ENCODE measurements around the gene STXBP6. TPM values are rescaled to one million over a fixed set of nuclear protein-coding genes. Genes with fewer than 3 reads are reported as not detected.
A peak's percentile ranks its signal among the peaks of the same experiment; 100 is the strongest.

STXBP6 gene
- total RNA-seq, 1 experiment from 2014 or later, result 6.4 TPM

GRCh38 chr14:25044106-25044698, 5.7 kb downstream of the STXBP6 start:
- H3K27ac ChIP-seq, result no peak overlapping the region
- no peak overlapping the region for H3K4me3 ChIP-seq
- H3K27me3 ChIP-seq (replicated peaks), result peaks cover 19% of the 10 kb centered on the region
- H3K36me3 ChIP-seq, result no peaks in the 10 kb centered on the region
- H3K4me1 ChIP-seq (replicated peaks), result no peaks in the 10 kb centered on the region; the same call in 1 of the 2 replicates
- no peak for DNase-seq (ENCODE audit: low read depth in 1 of 2, low spot score in 2 of 2)
- no peaks in the 10 kb centered on the region for H3K9me3 ChIP-seq (replicated peaks)

DNA sequence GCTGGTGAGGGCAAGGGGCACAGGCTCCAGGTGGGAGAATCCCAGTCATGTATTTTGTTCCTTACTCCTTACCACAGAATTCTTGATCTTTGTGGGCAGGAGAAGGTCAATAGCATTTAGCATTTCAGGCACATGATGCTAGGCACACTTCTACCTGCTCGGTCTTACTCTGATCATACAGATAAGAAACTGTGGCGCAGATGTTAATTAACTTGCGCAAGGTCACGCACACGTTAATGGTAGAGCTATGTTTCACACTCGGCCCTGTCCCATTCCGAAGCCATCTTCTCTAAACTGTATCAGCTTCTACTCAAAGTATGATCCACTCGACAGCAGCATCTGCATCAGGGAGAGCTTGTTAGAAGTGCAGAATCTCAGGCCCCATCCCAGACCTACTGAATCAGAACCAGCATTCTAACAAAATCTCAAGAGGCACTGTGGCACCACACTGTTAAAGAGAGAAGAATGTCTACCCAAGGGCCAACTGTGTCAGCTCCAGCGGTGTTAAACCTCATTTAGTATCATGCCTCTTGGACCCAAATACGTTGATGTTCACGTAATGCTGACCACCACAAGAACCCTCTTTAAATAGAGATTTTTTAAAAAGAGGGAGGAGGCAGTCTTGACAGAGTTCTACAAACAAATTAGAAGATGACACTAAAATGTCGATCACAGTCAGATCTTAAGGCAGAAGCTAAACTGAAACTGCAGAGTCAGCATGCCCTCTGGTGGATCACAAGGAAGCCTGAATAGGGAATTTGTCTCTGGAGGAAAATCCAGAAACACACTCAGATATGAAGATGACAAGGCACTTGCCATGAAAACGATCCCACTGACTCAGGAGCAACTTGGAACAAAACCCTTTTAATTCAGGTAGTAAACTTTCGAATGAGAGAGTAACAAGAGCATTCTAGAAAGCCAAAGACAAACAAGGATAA, 7.3 kb downstream of the STXBP6 start:
- Histone ChIP-seq H3K27ac (no peak overlapping the region), H3K36me3 (no peaks in the 10 kb centered on the region), H3K4me3 (no peak overlapping the region), H3K9me3 (replicated peaks) (no peaks in the 10 kb centered on the region), H3K4me1 (replicated peaks) (no peaks in the 10 kb centered on the region), H3K27me3 (replicated peaks) (0 out of 2 replicates have a peak, but pooled peaks cover 5% of the 10 kb centered on the region)
- DNase-seq (ENCODE audit: low read depth in 1 of 2, low spot score in 2 of 2), result peak in 1 of 2 experiments; percentile 11

DNA sequence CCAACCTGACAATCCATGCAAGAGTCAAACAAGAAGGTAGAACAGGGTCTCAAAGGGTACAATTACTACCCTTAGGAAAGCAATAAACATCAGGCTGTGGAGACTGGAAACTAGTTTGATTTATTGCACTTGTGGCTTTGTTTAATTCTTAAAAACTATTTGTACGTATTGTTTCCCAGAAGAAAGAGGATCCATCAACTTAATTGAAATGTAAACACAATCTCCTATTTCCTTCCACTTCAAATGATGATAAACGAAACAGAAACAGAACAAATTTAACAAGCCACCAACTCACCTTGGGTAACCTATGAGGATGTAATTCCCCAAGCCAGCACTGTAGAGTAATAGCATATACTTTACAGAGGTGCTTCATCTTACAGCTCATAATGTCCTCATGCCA, 8.0 kb downstream of the STXBP6 start:
- 0 out of 2 replicates have a peak, but pooled peaks cover under 1% of the 10 kb centered on the region for H3K27me3 ChIP-seq (replicated peaks)
- no peaks in the 10 kb centered on the region for H3K36me3 ChIP-seq
- no peaks in the 10 kb centered on the region for H3K4me1 ChIP-seq (replicated peaks)
- no peak overlapping the region for H3K27ac ChIP-seq
- no peaks in the 10 kb centered on the region for H3K9me3 ChIP-seq (replicated peaks)
- DNase-seq (ENCODE audit: low read depth in 1 of 2, low spot score in 2 of 2), result no peak
- H3K4me3 ChIP-seq, result no peak overlapping the region

DNA sequence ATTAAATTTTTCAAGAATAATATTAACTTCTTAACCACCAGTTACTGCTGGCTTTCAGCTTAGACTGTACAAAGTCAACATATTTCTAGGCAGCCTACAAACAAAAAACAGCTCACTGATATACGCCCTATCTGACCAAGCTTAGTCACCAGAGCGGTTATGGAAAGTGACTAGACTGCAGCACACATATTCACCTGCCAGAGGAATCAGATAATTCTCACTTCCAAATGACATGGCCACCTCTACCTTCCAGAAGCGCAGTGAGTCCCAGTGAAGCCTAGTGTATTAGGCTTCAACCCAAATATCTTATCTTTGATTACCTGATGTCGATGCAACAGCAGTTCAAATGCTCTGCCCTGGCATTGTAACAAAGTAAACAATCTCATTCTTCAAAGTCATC, 8.5 kb downstream of the STXBP6 start:
- no peaks in the 10 kb centered on the region for H3K27me3 ChIP-seq (replicated peaks)
- H3K9me3 ChIP-seq (replicated peaks), result no peaks in the 10 kb centered on the region
- no peak overlapping the region for H3K27ac ChIP-seq
- H3K4me3 ChIP-seq, result no peak overlapping the region
- no peaks in the 10 kb centered on the region for H3K4me1 ChIP-seq (replicated peaks)
- DNase-seq (ENCODE audit: low read depth in 1 of 2, low spot score in 2 of 2), result no peak
- H3K36me3 ChIP-seq, result no peaks in the 10 kb centered on the region

DNA sequence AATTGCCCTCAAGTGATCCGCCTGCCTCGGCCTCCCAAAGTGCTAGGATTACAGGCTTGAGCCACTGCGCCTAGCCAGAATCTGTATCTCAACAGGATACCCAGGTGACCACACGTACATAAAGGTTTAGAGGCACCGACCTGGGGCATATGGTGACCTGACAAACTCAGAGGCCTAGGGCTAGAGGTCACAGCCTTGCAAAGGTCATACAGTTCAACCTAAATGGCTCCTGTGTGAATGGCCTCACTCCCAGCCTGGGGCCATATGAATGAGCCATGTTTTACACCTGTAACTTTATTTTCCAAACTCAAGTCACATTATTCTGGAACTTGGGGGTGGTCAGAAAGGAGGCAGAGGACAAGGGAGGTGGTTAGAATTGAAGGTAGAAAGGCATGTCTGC, 10.0 kb downstream of the STXBP6 start:
- Histone ChIP-seq H3K4me3 (no peak overlapping the region), H3K4me1 (replicated peaks) (no peaks in the 10 kb centered on the region), H3K36me3 (no peaks in the 10 kb centered on the region), H3K27me3 (replicated peaks) (no peaks in the 10 kb centered on the region), H3K27ac (no peak overlapping the region), H3K9me3 (replicated peaks) (no peaks in the 10 kb centered on the region)
- DNase-seq (ENCODE audit: low read depth in 1 of 2, low spot score in 2 of 2), result no peak

DNA sequence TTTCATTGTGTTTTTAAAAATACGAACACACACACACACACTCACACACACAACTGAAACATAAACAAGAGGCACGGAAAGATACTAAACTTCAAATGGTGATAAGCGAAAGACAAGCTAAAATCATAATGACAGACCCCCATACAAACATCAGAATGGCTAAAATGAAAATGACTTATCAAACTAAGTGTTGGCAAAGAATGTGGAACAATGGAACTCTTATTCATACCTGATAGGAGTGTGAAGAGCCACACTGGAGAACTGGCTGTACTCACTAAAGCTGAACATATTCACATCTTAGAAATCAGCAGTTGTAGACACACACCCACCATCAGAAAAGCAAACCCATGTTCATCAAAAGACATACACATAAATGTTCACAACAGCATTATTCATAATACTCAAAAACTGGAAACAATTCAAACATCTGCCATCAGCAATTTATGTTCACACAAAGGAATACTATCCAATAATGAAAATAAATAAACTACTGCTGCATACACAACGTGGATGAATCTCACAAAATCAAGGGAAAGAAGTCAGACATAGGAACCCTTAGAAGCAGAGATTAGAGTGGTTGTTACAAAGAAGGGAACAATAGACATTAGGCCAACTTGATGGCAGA, 11.8 kb downstream of the STXBP6 start:
- DNase-seq (ENCODE audit: low read depth in 1 of 2, low spot score in 2 of 2), result no peak
- Histone ChIP-seq H3K27me3 (replicated peaks) (no peaks in the 10 kb centered on the region), H3K9me3 (replicated peaks) (no peaks in the 10 kb centered on the region)

DNA sequence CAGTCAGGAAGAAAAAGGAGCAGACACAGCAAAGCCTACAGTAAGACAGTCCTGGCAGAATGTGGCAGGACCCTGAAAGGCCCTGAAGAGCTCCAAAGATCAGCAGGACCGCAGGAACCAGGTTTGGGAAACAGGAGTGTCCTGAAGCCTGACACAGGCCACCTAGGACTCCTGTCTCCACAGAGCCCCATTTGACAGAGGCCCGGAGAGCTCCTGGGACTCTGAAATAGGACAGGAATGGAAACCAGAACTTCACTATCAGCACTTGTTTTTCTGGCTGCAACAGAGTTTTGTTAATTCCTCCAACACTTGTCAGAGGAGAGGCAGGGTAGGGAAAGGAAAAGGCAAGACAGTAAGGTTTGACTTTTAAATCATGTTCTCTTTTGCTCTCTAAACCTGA, 12.9 kb downstream of the STXBP6 start:
- H3K4me1 ChIP-seq (replicated peaks), result no peaks in the 10 kb centered on the region
- no peaks in the 10 kb centered on the region for H3K9me3 ChIP-seq (replicated peaks)
- H3K27ac ChIP-seq, result no peak overlapping the region
- H3K36me3 ChIP-seq, result no peaks in the 10 kb centered on the region
- DNase-seq (ENCODE audit: low read depth in 1 of 2, low spot score in 2 of 2), result no peak
- no peak overlapping the region for H3K4me3 ChIP-seq
- no peaks in the 10 kb centered on the region for H3K27me3 ChIP-seq (replicated peaks)

More for the DNA sequence above, 11.8 kb downstream of the STXBP6 start:
- Histone ChIP-seq H3K36me3 (no peaks in the 10 kb centered on the region), H3K27ac (no peak overlapping the region), H3K4me3 (no peak overlapping the region), H3K4me1 (replicated peaks) (no peaks in the 10 kb centered on the region)

DNA sequence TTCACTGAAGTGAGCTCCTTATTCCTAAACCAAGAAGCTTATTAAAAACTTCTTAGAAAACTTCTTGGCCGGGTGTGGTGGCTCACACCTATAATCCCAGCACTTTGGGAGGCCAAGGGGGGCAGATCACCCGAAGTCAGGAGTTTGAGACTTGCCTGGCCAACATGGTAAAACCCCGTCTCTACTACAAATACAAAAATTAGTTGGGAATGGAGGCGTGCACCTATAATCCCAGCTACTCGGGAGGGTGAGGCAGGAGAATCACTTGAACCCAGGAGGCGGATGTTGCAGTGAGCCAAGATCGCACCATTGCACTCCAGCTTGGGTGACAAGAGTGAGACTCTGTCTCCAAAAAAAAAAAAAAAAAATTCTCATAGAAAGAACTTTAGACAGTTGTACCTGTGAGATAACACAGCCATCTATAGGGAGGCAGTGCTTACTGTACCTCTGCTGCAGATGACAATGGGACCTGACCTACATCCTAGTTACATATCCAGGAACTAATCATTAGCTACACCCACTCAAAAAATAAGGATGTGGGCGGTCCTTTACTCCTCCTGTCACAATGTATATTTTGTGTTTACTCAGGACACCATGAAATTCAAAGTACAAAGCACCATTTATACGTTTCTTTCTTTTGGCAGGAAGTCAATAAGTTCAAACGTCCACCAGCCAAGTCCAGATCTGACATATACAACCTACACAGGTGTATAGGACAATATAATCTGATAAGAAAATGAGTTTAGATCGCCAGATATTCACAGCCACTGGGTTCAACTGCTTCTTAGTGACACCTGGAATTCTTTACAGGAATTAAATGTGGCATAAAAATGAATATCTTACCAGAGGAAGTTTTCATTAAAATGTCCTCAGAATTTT, 14.9 kb downstream of the STXBP6 start:
- Histone ChIP-seq H3K27ac (no peak overlapping the region), H3K27me3 (replicated peaks) (no peaks in the 10 kb centered on the region), H3K4me3 (no peak overlapping the region), H3K36me3 (no peaks in the 10 kb centered on the region), H3K9me3 (replicated peaks) (no peaks in the 10 kb centered on the region), H3K4me1 (replicated peaks) (no peaks in the 10 kb centered on the region)
- DNase-seq (ENCODE audit: low read depth in 1 of 2, low spot score in 2 of 2), result no peak

DNA sequence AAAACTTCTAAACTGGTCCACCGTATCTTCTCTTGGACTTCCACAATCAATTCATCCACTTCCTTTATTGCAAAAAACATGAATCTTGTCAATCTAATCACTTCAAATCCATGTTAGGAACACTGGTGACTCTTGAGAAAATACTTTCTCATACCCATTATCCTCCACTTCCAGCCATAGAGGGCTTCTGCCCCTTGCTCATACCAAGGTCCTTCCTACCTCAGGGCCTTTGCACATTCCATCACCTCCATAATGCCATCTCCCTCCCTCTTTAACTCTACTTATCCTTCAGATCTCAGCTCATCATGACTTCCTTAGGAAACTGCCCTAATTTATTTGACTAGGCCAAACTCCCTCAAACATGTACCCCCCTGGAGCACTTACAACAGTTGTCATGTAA, 16.6 kb downstream of the STXBP6 start:
- 0 out of 2 replicates have a peak, but pooled peaks cover 3% of the 10 kb centered on the region for H3K27me3 ChIP-seq (replicated peaks)
- H3K4me1 ChIP-seq (replicated peaks), result no peaks in the 10 kb centered on the region
- H3K27ac ChIP-seq, result no peak overlapping the region
- no peak for DNase-seq (ENCODE audit: low read depth in 1 of 2, low spot score in 2 of 2)
- H3K36me3 ChIP-seq, result no peaks in the 10 kb centered on the region
- H3K9me3 ChIP-seq (replicated peaks), result no peaks in the 10 kb centered on the region
- H3K4me3 ChIP-seq, result no peak overlapping the region

DNA sequence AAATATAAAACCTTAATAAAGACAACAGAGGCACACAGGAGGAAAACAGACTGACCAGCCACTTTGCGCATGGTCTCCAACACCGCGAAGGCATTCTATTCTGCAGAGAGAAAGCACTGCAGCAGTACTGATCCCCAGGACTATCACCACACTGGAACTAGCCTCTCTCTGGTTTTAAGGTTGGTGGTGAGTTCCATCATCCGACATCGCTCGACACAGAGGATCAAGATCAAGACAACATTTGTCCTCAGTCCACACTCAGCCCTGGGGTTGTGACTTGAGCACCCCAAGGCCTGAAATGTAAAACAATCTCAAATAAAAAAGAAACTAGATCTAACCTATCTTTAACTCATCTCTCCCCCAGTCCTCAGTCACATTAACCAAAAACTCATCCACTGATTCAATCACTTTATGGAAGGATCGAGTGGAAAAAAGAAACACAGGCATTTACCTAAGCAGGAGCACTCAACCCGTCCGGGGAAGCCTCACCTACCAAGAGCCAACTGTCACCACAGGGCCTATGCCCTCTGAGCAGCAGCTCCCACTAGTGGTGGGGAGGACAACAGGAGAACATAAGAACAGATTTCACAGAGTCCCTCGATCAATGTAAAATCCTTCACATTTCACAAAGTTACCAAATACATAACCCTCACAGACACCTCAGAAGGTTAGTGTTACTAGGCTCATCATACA, 17.7 kb downstream of the STXBP6 start:
- H3K9me3 ChIP-seq (replicated peaks), result no peaks in the 10 kb centered on the region
- H3K36me3 ChIP-seq, result no peaks in the 10 kb centered on the region
- 0 out of 2 replicates have a peak, but pooled peaks cover 3% of the 10 kb centered on the region for H3K27me3 ChIP-seq (replicated peaks)
- H3K4me3 ChIP-seq, result no peak overlapping the region
- H3K27ac ChIP-seq, result no peak overlapping the region
- no peak for DNase-seq (ENCODE audit: low read depth in 1 of 2, low spot score in 2 of 2)
- H3K4me1 ChIP-seq (replicated peaks), result no peaks in the 10 kb centered on the region

GRCh38 chr14:25026476-25027137, 23.3 kb downstream of the STXBP6 start:
- Histone ChIP-seq H3K27me3 (replicated peaks) (0 out of 2 replicates have a peak, but pooled peaks cover 3% of the 10 kb centered on the region), H3K27ac (no peak overlapping the region), H3K9me3 (replicated peaks) (no peaks in the 10 kb centered on the region), H3K4me3 (no peak overlapping the region), H3K4me1 (replicated peaks) (no peaks in the 10 kb centered on the region), H3K36me3 (no peaks in the 10 kb centered on the region)
- DNase-seq (ENCODE audit: low read depth in 1 of 2, low spot score in 2 of 2), result no peak

DNA sequence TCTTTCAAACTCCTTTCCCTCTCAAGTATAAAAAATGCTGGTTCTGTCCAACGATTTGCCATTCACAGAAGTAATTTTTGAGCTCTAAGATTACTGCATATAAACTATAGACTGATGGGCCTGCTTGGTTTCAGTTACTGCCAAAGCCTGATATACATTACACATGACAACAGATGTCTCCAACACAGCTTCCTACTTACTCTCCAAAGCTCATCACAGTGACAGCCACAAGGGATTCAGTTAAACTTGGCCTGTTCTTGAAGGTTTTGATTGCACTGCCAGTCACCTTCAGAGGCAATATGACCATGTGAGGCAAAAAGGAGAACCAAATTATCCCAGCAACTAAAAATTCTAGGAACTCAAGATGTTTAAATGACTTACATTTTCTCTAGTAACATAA, 30.1 kb downstream of the STXBP6 start:
- H3K27me3 ChIP-seq (replicated peaks), result no peaks in the 10 kb centered on the region

More for the DNA sequence above, 30.1 kb downstream of the STXBP6 start:
- Histone ChIP-seq H3K9me3 (replicated peaks) (no peaks in the 10 kb centered on the region), H3K4me1 (replicated peaks) (no peaks in the 10 kb centered on the region), H3K4me3 (no peak overlapping the region), H3K27ac (no peak overlapping the region), H3K36me3 (no peaks in the 10 kb centered on the region)
- no peak for DNase-seq (ENCODE audit: low read depth in 1 of 2, low spot score in 2 of 2)
